Fibroblast of lung (primary cell): Measurements from ENCODE around the gene TM9SF1. TPM values are rescaled to one million over a fixed set of nuclear protein-coding genes. Genes with fewer than 3 reads are reported as not detected.

Experiments used
- DNase-seq, 2 donors: peaks; one replicate each; pipeline versions ENCODE4 v3.0.0 to v3.0.0-alpha.2; 2010; ENCODE audit warnings: low read depth in 2 of 2
- H2AFZ ChIP-seq: 2 replicates; pipeline ENCODE4 v1.5.1; 2012; ENCODE audit warnings: low read length, control low read depth, inconsistent platforms
- H3K27ac ChIP-seq: 2 replicates; pipeline ENCODE4 v1.5.1; 2011; ENCODE audit warnings: low read length, control low read depth; ENCODE audit not compliant: insufficient read depth
- H3K27me3 ChIP-seq: 2 replicates; pipeline ENCODE4 v1.5.1; 2011; ENCODE audit warnings: mild to moderate bottlenecking, low read length; ENCODE audit not compliant: control insufficient read depth, insufficient read depth
- H3K36me3 ChIP-seq: 2 replicates; pipeline ENCODE4 v1.5.1; 2011; ENCODE audit warnings: low read length; ENCODE audit not compliant: control insufficient read depth, insufficient read depth
- H3K4me1 ChIP-seq: 2 replicates; pipeline ENCODE4 v1.5.1; 2011; ENCODE audit warnings: low read length; ENCODE audit not compliant: control insufficient read depth, insufficient read depth; ENCODE audit errors: extremely low read depth
- H3K4me2 ChIP-seq: 2 replicates; pipeline ENCODE4 v1.5.1; 2011; ENCODE audit warnings: low read length, control low read depth; ENCODE audit not compliant: insufficient read depth; ENCODE audit errors: extremely low read depth
- H3K4me3 ChIP-seq, 4 experiments: fragments of 200-600 bp in 1 of 4; sonication (generic) in 1 of 4; replicated peaks in 1 of 4; 2 replicates each; pipeline ENCODE4 v1.5.1; 2011 to 2016; ENCODE audit warnings: low read length in 4 of 4, low read depth in 3 of 4, mild to moderate bottlenecking in 3 of 4, control low read depth in 2 of 4, inconsistent platforms in 1 of 4, mixed read lengths in 1 of 4; ENCODE audit not compliant: insufficient read depth in 1 of 4; ENCODE audit errors: control extremely low read depth in 1 of 4
- H3K79me2 ChIP-seq: 2 replicates; pipeline ENCODE4 v1.5.1; 2012; ENCODE audit warnings: mild to moderate bottlenecking, low read length, inconsistent platforms; ENCODE audit not compliant: control insufficient read depth, insufficient read depth
- H3K9ac ChIP-seq: 2 replicates; pipeline ENCODE4 v1.5.1; 2011; ENCODE audit warnings: mild to moderate bottlenecking, low read length, control low read depth; ENCODE audit not compliant: insufficient read depth
- H3K9me3 ChIP-seq: 2 replicates; pipeline ENCODE4 v1.5.1; 2012; ENCODE audit warnings: low read depth, low read length; ENCODE audit not compliant: control insufficient read depth, insufficient read depth
- H4K20me1 ChIP-seq: 2 replicates; pipeline ENCODE4 v1.5.1; 2011; ENCODE audit warnings: low read length; ENCODE audit not compliant: control insufficient read depth, insufficient read depth; ENCODE audit errors: extremely low read depth
- CTCF ChIP-seq, 2 donors: IDR thresholded peaks in 1 of 2; conservative IDR thresholded peaks in 1 of 2; 1 replicate in 1 of 2; 2 replicates in 1 of 2; pipeline ENCODE4 v1.5.1; 2011 to 2012; ENCODE audit warnings: low read length in 2 of 2, control low read depth in 1 of 2, inconsistent platforms in 1 of 2, low read depth in 1 of 2, mild to moderate bottlenecking in 1 of 2
- EZH2 ChIP-seq: IDR thresholded peaks from 2 replicates; pipeline ENCODE4 v1.5.1; 2012; ENCODE audit warnings: low read length, control low read depth, mild to moderate bottlenecking; ENCODE audit errors: missing control alignments
- polyA plus RNA-seq, 2 donors: library from polyadenylated mRNA; depleted of rRNA in 1 of 2; stranded (reverse) in 1 of 2; unstranded in 1 of 2; fragments of >200 nt; gene quantifications; 2 replicates each; pipeline ENCODE4 v1.2.1, GENCODE V29; 2011 to 2012; ENCODE audit warnings: missing spikeins in 1 of 2
- total RNA-seq: library from RNA; depleted of rRNA; stranded (reverse); fragments of >200 nt; gene quantifications from 2 replicates; pipeline ENCODE4 v1.2.1, GENCODE V29; 2014

Gene TM9SF1
- total and polyA plus RNA-seq, 2 donors (not counting 1 experiment from before 2014, with no cell fraction given) = 61.6 to 65.1 TPM

- Histone ChIP-seq H3K27ac (no peak overlapping the region), H2AFZ (no peak overlapping the region), H3K4me2 (peak overlapping the region; percentile 100), H3K4me3 (peak overlapping the region in 1 of 4 experiments; percentile 18), H4K20me1 (no peaks in the 10 kb centered on the region), H3K36me3 (peaks cover 21% of the 10 kb centered on the region), H3K27me3 (no peaks in the 10 kb centered on the region), H3K79me2 (peaks cover 46% of the 10 kb centered on the region), H3K9ac (no peak overlapping the region), H3K9me3 (no peaks in the 10 kb centered on the region), H3K4me1 (peaks cover 15% of the 10 kb centered on the region)
- no peak for TF ChIP-seq EZH2
- no peak for TF ChIP-seq CTCF (conservative IDR thresholded peaks at IDR 0.05 in 1 of 2, IDR thresholded peaks at IDR 0.05 in 1 of 2; ENCODE audit: low read depth in 1 of 2, low read length in 2 of 2)
- no peak for DNase-seq
These were observed 39.1 kb upstream of the TM9SF1 start for GRCh38 chr14:24234095-24235005.

GRCh38 chr14:24233538-24233866 is 38.3 kb upstream of the TM9SF1 start:
- Histone ChIP-seq H3K4me1 (peaks cover 15% of the 10 kb centered on the region), H3K79me2 (peaks cover 51% of the 10 kb centered on the region)

More at GRCh38 chr14:24233538-24233866, 38.3 kb upstream of the TM9SF1 start:
- H3K9ac ChIP-seq = peak overlapping the region; percentile 68
- H3K4me2 ChIP-seq = peak overlapping the region; percentile 100
- H3K27ac ChIP-seq = peak overlapping the region; percentile 89
- DNase-seq = no peak
- peak overlapping the region; percentile 66 to 82 (median 73) for H3K4me3 ChIP-seq
- peaks cover 19% of the 10 kb centered on the region for H3K36me3 ChIP-seq
- no peak for TF ChIP-seq EZH2
- no peak for TF ChIP-seq CTCF (conservative IDR thresholded peaks at IDR 0.05 in 1 of 2, IDR thresholded peaks at IDR 0.05 in 1 of 2; ENCODE audit: low read depth in 1 of 2, low read length in 2 of 2)
- H4K20me1 ChIP-seq = no peaks in the 10 kb centered on the region
- no peaks in the 10 kb centered on the region for H3K9me3 ChIP-seq
- no peaks in the 10 kb centered on the region for H3K27me3 ChIP-seq
- no peak overlapping the region for H2AFZ ChIP-seq
